HepG2 (cell line): Measurements from ENCODE around the gene CASKIN2. TPM values are rescaled to one million over a fixed set of nuclear protein-coding genes. Genes with fewer than 3 reads are reported as not detected.
A peak's percentile ranks its signal among the peaks of the same experiment; 100 is the strongest.

Experiments used
- AGO2 ChIP-seq: fragments of 200-400 bp; formaldehyde crosslinking; optimal IDR thresholded peaks from 2 replicates; pipeline ENCODE3; 2017; ENCODE audit warnings: mild to moderate bottlenecking, low read depth, low read length, moderate library complexity
- AKAP8 ChIP-seq: sonication (generic); formaldehyde crosslinking; IDR thresholded peaks from 2 replicates; pipeline ENCODE4 v1.5.1; 2020; ENCODE audit warnings: mild to moderate bottlenecking, missing genetic modification reagents
- BORCS8-MEF2B ChIP-seq: sonication (generic); formaldehyde crosslinking; IDR thresholded peaks from 2 replicates; pipeline ENCODE4 v1.8.0; 2022; ENCODE audit warnings: mild to moderate bottlenecking, missing genetic modification reagents
- CENPBD1 ChIP-seq: sonication (generic); formaldehyde crosslinking; IDR thresholded peaks from 2 replicates; pipeline ENCODE4 v1.8.0; 2022; ENCODE audit warnings: missing genetic modification reagents, low read depth, mild to moderate bottlenecking, borderline replicate concordance
- DNMT3B ChIP-seq: conservative IDR thresholded peaks from 2 replicates; pipeline ENCODE4 v1.6.1; 2016; ENCODE audit warnings: missing biosample characterization, control low read depth
- EED ChIP-seq: sonication (generic); formaldehyde crosslinking; IDR thresholded peaks from 2 replicates; pipeline ENCODE4 v1.5.0; 2020; ENCODE audit warnings: mild to moderate bottlenecking, missing genetic modification reagents
- GATA4 ChIP-seq: sonication (generic); IDR thresholded peaks from 2 replicates; pipeline ENCODE4 v1.6.1; 2016; ENCODE audit warnings: antibody characterized with exemption, low read depth, borderline replicate concordance
- HMG20A ChIP-seq: IDR thresholded peaks from 2 replicates; pipeline ENCODE4 v1.6.1; 2016; ENCODE audit warnings: borderline replicate concordance
- HOXA7 ChIP-seq: sonication (generic); formaldehyde crosslinking; IDR thresholded peaks from 2 replicates; pipeline ENCODE4 v1.8.1; 2022; ENCODE audit warnings: mild to moderate bottlenecking, missing genetic modification reagents, moderate library complexity
- JUNB ChIP-seq: sonication (generic); formaldehyde crosslinking; IDR thresholded peaks from 2 replicates; pipeline ENCODE4 v1.8.0; 2022; ENCODE audit warnings: missing genetic modification reagents, mild to moderate bottlenecking, borderline replicate concordance
- KDM3A ChIP-seq: IDR thresholded peaks from 2 replicates; pipeline ENCODE4 v1.6.1; 2018; ENCODE audit warnings: low read depth, missing compliant biosample characterization
- KLF9 ChIP-seq: IDR thresholded peaks from 2 replicates; pipeline ENCODE4 v1.6.1; 2016; ENCODE audit warnings: low read depth
- REL ChIP-seq: sonication (generic); formaldehyde crosslinking; conservative IDR thresholded peaks from 2 replicates; pipeline ENCODE4 v1.8.0; 2022; ENCODE audit warnings: mild to moderate bottlenecking, missing genetic modification reagents, moderate library complexity
- SNAI1 ChIP-seq: sonication (generic); formaldehyde crosslinking; IDR thresholded peaks from 2 replicates; pipeline ENCODE4 v1.5.0; 2020; ENCODE audit warnings: mild to moderate bottlenecking, missing genetic modification reagents, borderline replicate concordance
- STAT5B ChIP-seq: sonication (generic); formaldehyde crosslinking; IDR thresholded peaks from 2 replicates; pipeline ENCODE4 v1.4.0; 2020; ENCODE audit warnings: missing genetic modification reagents
- U2AF2 ChIP-seq: fragments of 200-400 bp; formaldehyde crosslinking; IDR thresholded peaks from 2 replicates; pipeline ENCODE4 v1.6.1; 2017; ENCODE audit warnings: low read depth, mild to moderate bottlenecking, low read length
- ZBTB7A ChIP-seq: sonication (generic); formaldehyde crosslinking; IDR thresholded peaks from 2 replicates; pipeline ENCODE4 v1.8.0; 2022; ENCODE audit warnings: mild to moderate bottlenecking, missing genetic modification reagents
- ZFP41 ChIP-seq: sonication (generic); formaldehyde crosslinking; IDR thresholded peaks from 2 replicates; pipeline ENCODE4 v1.4.0; 2020; ENCODE audit warnings: mild to moderate bottlenecking, missing genetic modification reagents, borderline replicate concordance
- ZFY ChIP-seq: sonication (generic); formaldehyde crosslinking; IDR thresholded peaks from 2 replicates; pipeline ENCODE4 v1.4.0; 2020; ENCODE audit warnings: missing genetic modification reagents
- ZNF318 ChIP-seq: sonication (generic); formaldehyde crosslinking; IDR thresholded peaks from 2 replicates; pipeline ENCODE4 v1.4.0; 2020; ENCODE audit warnings: mild to moderate bottlenecking, missing genetic modification reagents
- ZNF558 ChIP-seq: sonication (generic); formaldehyde crosslinking; IDR thresholded peaks from 2 replicates; pipeline ENCODE4 v1.9.0; 2022; ENCODE audit warnings: mild to moderate bottlenecking, missing genetic modification reagents, borderline replicate concordance
- ZNF580 ChIP-seq: IDR thresholded peaks from 2 replicates; pipeline ENCODE4 v1.6.1; 2016; ENCODE audit warnings: low read depth, borderline replicate concordance
- ZNF850 ChIP-seq: sonication (generic); formaldehyde crosslinking; conservative IDR thresholded peaks from 2 replicates; pipeline ENCODE4 v1.9.0; 2021; ENCODE audit warnings: mild to moderate bottlenecking, missing genetic modification reagents
- polyA plus RNA-seq, 8 experiments: library from polyadenylated mRNA; depleted of rRNA in 3 of 8; stranded (reverse) in 7 of 8; unstranded in 1 of 8; fragments of >200 nt; fragmentation: Illumina TruSeq in 4 of 8; extraction: Trizol in 4 of 8; gene quantifications; 2 replicates each; pipeline versions ENCODE4 v1.2.1 to v1.2.3, GENCODE V29; 2011 to 2016; ENCODE audit warnings: low read depth in 4 of 8, missing spikeins in 1 of 8, mixed read lengths in 1 of 8; ENCODE audit not compliant: insufficient read depth in 1 of 8
- total RNA-seq, 5 experiments: library from RNA; depleted of rRNA; stranded (reverse); fragments of >200 nt; fragmentation: Illumina TruSeq; extraction: Trizol; gene quantifications; 2 replicates each; pipeline ENCODE4 v1.2.3, GENCODE V29; 2016; ENCODE audit warnings: low read depth in 1 of 5

Gene CASKIN2
- total and polyA plus RNA-seq, 2 of the 13 experiments (the other 11 are each of a cell fraction or from before 2014, with no cell fraction given) = 5.2 to 7.8 TPM

GRCh38 chr17:75459590-75460267 lies 55.6 kb downstream of the CASKIN2 start (continued):
- TF ChIP-seq HMG20A (CRISPR knock-in tag) (no peak; the same call in 1 of the 2 replicates), AGO2 (no peak), JUNB (CRISPR knock-in tag) (no peak), ZNF318 (CRISPR knock-in tag) (no peak), STAT5B (CRISPR knock-in tag) (no peak), KLF9 (CRISPR knock-in tag) (no peak), GATA4 (no peak), U2AF2 (no peak), BORCS8-MEF2B (no peak), ZNF580 (CRISPR knock-in tag) (peak; percentile 59; the same call in 1 of the 2 replicates), ZNF558 (CRISPR knock-in tag) (no peak), AKAP8 (CRISPR knock-in tag) (no peak), ZBTB7A (CRISPR knock-in tag) (no peak), EED (CRISPR knock-in tag) (no peak), CENPBD1 (CRISPR knock-in tag) (no peak), SNAI1 (CRISPR knock-in tag) (no peak), HOXA7 (CRISPR knock-in tag) (no peak), DNMT3B (CRISPR knock-in tag) (no peak), ZFY (CRISPR knock-in tag) (peak; percentile 60), ZNF850 (CRISPR knock-in tag) (no peak), REL (CRISPR knock-in tag) (no peak), KDM3A (CRISPR knock-in tag) (no peak), ZFP41 (CRISPR knock-in tag) (no peak)
